Activated CD4-positive, alpha-beta T cell treated with anti-CD3 and anti-CD28 coated beads for 24 hours (primary cell): ENCODE results near the gene TXNDC17.
"Not testable (repeated sequence)": the region's sequence is repeated elsewhere in the genome, so short reads cannot be mapped to it uniquely, and the experiment has no call there.

Experiments used
- DNase-seq, 2 donors: peaks; one replicate each; pipeline ENCODE4 v3.0.0-alpha.2; 2020; ENCODE audit warnings: low read depth in 2 of 2

TXNDC17 gene

GRCh38 chr17:6683081-6683684, 42.3 kb downstream of the TXNDC17 start:
- no peak for DNase-seq

DNA sequence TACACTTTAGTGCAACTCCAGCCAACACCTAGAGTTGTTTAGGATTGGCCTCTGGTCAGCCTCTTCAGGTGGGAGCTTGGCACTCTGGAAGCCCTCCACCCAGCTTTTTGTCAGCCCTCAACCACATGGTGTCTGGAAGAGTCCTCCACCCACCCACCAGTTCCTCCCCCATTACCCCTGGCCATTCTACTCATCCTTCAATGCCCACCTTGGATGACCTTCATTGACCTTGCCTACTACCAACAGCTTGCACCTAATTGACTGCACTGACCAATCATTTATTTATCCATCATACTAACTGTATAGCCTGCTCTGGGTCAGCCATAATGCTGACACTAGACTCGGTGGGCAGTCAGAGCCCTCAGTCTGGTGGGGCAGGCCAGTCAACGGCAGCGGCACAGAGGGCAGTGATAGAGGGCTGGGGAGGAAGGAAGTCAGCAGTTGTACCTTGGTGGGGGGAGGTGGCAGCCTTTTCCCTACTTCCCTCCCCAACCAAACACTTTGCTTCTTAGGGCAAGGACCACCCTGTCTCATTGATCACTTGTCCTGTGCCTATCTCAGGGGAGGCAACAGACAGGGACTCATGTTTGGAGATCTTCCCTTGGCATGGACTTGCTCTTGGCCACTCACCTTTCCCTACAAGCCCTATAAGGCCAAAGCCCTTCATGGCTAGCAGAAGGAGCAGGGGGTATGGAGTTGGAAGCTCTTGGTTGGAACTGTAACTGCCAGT, 43.0 kb downstream of the TXNDC17 start:
- DNase-seq, result no peak

- no peak for DNase-seq
These were observed 43.6 kb downstream of the TXNDC17 start for GRCh38 chr17:6684460-6684783.

DNA sequence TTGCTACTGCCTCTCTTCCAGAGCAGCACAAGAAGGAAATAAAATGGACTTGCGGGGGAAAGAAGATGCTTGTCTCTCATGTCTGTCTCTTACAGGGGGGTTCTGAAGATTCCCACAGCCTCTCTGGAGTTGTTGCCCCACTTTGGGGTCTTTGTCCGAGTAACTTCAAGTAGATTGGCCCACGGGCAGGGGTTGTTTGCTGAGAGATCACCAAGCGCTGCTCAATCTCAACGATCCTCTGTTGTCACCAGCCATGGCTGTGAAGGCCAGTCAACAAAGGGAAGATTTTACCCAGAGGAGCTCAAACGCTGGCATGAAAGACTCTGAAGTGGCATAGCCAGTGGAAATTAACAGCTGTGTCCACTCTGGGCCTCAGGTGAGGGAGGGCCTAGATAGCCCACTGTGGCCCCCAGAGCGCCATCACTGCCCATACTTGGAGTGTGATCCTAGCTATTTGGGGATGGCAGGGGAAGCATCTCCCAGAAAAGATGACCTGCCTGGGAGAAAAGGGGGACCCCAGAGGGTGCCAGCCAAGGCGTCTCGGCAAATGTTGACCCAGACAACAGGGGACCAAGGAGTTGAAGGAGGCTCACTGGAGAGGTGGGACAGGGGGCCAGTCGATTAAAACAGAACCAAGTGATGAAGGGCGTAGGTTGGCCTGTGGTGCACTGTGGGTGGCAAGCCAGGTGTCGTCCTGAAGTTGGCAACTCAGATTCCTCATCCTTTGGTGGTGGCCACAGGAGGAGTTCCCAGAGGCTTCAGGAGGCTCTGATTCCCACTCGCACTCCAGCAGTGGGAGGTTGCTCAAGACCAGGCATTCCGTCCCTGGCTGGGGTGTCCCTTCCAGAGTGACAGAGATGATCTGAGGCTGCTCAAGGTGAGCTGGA, 44.3 kb downstream of the TXNDC17 start:
- no peak for DNase-seq

DNA sequence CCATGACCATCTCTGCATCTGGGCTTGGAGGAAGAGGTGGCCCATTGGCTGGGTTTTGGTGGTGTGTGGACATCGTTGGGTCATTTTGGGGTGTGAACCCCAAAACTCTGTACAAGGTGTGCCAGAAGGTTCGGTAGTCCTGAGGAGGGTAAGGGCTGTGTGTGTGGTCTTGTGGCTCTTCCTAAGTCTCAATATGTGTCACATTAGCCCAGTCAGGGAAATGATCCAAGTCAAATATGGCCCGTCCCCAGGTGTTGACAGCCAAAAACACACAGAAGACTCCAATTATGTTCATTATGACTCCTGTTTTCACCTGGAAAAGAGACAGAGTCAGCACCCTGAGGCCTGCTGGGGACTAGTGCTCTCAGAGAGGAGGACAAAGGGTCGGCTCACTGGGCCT, 45.2 kb downstream of the TXNDC17 start:
- no peak for DNase-seq

DNA sequence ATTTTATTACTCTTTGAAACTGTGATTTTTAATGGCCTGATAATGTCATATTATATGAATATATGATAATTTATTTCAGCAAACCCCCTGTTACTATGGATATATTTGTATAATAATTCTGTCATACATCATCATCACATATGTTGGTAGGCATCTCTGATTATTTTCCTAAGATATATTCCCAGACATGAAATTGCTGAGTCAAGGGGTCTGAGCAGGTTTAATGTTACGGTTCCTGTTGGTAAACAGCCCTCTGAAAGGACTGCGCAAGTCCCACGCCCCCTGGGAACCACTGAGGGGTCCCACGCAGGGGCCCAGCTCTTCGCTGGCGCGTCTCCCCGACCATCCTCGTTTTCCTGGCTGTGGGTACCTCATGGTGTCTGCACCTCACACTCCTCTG, 48.1 kb downstream of the TXNDC17 start:
- DNase-seq, result no peak

- DNase-seq, result no peak
These were observed 49.8 kb downstream of the TXNDC17 start for GRCh38 chr17:6690641-6691040.

DNA sequence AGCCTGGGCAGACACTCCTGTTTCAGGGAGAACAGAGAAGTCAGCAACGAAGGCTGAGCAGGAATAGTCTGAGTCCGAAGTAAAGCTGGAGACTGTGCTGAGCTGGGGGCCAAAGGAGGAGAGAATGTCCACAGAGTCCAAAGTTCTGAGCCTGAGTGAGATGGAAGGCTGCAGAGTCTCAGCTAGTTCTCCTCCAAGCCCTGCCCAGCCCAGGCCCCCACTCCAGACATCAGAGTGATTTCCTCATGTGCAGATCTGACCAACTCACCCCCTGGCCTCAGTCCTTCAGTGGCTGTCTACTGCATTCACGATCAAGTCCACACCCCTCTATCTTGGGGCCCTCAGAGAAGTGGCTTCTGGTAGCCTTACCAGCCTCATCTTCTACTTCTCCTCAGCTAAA, 50.7 kb downstream of the TXNDC17 start:
- DNase-seq, result no peak

- DNase-seq, result not testable (repeated sequence)
These were observed 51.1 kb downstream of the TXNDC17 start for GRCh38 chr17:6691958-6692357.
